NCI-H146 treated with DMSO at 0.1 percent for 48 hours (cell line): Measurements from ENCODE around the gene CEP44.
A peak's percentile ranks its signal among the peaks of the same experiment; 100 is the strongest.
"Not testable (repeated sequence)": the region's sequence is repeated elsewhere in the genome, so short reads cannot be mapped to it uniquely, and the experiment has no call there.

Experiments
- DNase-seq: peaks from one replicate; lab custom pipeline; 2025; ENCODE audit not compliant: unreplicated experiment; lab: John Stamatoyannopoulos, UW

CEP44 gene

DNA sequence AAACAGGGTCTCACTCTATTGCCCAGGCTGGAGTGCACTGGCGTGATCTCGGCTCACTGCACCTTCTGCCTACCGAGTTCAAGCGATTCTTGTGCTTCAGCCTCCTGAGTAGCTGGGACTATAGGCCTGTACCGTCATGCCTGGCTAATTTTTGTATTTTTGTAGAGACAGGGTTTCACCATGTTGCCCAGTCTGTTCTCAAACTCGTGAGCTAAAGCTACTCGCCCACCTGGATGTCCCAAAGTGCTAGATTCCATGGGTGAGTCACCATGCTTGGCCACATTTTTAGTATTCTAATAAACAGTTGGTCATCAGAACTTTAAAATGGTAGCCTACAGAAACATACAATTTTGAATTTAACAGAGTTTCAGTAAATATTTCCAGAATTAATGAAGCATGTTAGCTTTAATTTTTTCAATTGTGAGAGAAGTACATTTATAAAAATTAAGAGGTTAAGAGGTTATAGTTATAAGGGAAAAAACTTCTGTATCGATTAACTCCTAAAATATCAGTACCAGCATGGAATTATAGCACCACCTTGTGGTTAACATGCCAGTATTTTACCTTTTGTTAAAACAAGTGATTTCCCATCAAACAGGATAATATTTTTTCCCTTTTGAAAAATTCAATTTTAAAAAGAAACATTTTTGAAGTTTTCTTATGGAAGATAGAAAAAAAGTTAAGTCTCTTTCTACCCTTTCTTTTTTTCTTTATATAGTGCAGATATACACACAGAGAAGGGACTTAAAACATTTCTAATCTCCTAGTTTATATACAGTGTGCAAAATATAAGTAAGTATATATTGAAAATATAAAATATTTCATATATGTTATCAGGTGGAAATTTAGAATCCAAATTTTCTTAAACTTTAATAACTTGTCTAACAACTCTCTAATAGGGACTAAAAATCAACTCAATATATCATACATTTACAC is 35.4 kb downstream of the CEP44 start:
- peak; percentile 4 for DNase-seq

DNA sequence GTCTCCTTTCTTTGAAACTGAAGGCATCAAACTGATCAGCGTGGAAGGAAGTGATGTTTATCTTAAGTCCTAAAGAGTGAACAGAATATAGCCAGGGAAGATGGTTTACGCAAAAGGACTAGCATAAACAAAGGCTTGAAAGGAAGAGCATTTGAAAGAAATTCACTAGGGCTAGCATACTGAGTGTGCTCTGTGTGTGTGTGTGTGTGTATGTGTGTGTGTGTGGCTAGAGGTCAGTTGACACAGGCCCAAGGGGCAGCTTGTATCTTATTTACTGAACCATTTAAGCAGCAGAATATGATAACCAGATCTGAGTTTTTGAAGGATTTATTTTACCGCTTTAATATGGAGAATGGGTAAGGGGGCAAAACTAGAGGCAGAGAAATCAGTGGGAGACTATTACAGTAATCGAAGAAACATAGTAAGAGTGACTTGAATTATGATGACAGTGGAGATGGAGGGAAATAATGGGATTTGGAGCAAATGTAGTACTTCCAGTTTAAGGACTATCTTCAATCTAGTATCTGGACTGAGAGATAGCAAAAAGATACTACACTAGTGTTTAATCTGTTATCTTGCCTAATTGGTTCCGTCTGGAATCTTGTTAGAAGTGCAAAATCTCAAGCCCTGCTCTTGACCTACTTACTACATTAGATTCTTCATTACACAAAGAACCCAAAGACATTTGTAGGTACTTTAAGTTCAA is 36.9 kb downstream of the CEP44 start:
- no peak for DNase-seq

DNA sequence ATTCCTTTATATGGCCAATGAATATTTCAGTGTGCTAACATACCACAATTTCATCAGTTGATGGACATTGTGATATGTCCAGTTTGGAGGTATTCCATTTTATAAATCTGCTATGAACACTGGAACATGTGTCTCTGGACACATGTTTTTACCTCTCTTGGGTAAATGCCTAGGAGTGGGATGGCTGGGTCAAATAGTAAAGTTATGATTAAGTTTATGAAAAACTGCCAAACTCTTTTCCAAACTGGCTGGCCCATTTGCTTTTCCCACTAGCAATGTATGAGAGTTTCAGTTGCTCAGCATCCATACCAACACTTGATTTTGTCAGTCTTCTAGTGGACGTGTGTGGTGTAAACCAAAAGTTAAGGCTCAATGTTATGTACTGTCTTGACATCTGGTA is 40.5 kb downstream of the CEP44 start:
- DNase-seq = no peak

DNA sequence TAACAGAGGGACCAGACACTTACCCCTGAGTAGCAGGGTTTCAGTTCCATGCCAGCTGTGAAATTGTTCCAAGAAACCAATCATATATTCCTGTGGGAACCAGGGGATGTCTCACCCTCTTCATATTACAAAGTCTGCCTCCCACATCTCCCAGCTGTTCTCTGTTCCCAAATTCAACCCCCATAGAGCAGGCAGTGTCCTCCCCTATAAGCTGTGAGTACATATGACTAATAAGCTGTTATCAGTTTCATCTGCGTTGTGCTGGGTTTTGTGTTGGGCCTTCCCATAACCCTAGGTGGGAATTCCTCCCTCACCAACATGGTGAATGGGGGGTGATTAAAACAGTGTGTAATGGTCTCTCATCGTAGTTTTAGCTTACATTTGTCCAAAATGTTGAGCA is 41.0 kb downstream of the CEP44 start:
- DNase-seq = no peak

- DNase-seq = no peak
Observed at GRCh38 chr4:174332741-174333493, 49.2 kb downstream of the CEP44 start.

DNA sequence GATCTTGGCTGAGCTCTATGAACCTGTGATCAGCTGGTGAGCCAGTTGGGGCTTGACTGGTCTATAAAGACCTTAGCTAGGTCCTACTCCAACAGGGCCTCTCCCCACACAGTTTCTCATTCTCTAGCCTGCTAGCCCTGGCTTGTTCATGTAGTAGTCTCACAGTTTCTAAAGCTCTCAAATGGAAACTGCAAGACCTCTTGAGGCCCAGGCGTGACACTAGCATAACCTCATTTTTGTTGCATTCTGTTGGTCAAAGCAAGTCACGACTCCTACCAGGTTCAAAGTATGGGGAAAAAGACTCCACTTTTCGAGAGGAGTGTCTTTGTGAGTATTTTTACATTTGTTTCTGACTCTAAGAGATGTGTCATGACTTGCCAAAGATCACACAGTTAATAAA is 50.9 kb downstream of the CEP44 start:
- DNase-seq = no peak

DNA sequence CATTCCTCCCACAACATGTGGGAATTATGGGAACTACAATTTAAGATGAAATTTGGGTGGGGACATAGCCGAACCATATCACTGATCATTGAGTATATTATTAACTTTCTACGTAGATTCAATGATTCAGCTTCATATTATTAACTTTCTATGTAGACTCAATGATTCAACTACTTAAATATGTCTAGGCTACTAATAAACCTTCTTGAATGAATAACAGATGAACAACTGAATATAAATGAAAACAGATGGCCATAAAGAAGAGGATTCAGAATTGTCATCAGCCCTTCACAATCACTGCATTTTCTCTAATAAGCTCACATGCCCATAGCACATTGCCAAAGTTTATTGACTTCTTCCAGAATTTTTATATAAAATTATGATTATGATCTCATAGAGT is 57.0 kb downstream of the CEP44 start:
- no peak for DNase-seq

DNA sequence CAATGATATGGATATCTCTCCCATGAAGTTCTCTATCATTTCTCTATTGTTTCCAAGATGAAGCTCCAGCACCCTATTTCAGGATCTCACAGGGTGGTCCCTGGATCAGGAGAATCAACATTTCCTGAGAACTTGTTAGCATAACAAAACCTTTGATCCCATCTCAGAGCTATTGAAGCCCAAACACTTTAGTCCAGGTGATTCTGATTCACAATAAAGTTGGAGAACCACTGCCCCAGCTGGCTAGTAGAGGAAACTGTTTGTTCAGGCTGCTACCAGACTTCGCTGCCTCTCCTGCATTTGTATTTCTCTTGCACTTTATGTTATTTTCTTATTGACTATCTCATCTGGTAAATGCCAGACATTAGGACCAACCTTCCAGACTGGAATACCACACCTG is 65.4 kb downstream of the CEP44 start:
- no peak for DNase-seq

- DNase-seq = no peak
Observed at GRCh38 chr4:174352061-174352819, 68.5 kb downstream of the CEP44 start.

DNA sequence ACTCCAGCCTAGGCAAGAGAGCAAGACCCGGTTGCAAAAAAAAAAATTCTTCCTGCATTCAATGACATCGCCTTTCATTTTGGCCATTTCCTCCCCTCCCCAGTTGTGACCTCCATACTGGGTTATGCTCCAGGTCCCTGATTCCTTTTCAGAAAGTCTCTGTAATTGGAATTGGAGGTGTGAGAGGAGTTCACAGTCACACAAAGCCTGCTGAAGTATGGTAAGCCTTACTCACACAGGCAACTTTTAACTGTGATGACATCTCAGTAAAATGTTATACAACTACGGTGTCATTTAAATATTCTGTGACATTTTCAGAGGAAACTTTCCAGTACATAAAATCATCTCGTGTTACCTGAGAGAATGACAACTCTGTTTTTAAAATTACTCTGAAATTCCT is 73.6 kb downstream of the CEP44 start:
- DNase-seq = no peak

GRCh38 chr4:174358410-174358809 is 74.7 kb downstream of the CEP44 start:
- no peak for DNase-seq

DNA sequence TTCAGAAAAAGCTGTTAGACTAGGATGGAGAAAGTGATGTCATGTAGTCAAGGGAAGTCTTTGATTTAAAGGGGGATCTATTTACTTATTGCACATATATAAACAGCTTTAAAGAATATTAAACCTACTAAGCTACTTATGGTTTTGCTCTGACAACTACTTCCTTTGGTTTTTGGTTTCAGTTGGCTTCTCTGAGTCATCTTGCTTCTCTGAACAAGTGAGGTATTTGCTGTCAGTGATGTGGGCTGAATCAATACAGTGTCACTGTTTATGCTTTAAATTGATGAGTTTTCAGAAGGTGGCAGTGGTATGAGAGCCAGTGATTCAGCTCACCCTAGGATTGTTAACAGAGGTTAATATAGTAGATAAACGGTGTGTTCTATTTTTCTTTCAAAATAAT is 75.1 kb downstream of the CEP44 start:
- no peak for DNase-seq

GRCh38 chr4:174362340-174362739 is 78.6 kb downstream of the CEP44 start:
- DNase-seq = no peak

DNA sequence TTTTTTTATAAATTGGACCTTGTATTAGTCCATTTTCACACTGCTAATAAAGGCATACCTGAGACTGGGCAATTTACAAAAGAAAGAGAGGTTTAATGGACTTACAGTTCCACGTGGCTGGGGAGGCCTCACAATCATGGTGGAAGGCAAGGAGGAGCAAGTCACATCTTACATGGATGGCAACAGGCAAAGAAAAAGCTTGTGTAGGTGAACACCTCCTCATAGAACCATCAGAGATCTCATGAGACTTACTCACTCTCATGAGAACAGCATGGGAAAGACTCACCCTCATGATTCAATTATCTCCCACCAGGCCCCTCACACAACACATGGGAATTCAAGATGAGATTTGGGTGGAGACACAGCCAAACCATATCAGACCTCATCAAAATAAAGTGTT is 80.1 kb downstream of the CEP44 start:
- DNase-seq = not testable (repeated sequence)

- DNase-seq = no peak
Observed at GRCh38 chr4:174365018-174365587, 81.4 kb downstream of the CEP44 start.

DNA sequence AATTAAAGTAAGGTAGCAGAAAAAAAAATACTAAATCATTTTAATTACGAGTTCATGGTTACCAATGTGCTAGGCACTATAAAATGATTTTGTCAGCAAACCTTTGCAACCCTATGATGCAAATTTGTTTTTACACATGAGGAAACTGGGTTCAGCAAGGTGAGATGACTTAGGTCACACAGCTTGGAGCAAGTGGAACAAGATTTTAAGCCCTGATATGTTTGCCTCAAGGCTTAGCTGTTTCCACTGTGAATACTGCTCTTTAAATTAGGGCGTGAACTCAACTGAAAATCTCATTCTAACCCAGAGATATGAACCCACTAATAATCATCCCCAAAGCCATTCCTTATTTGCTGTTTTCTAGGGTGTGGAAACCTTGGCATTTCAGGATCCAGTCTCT is 86.3 kb downstream of the CEP44 start:
- DNase-seq = no peak

GRCh38 chr4:174373821-174374220 is 90.1 kb downstream of the CEP44 start:
- no peak for DNase-seq

GRCh38 chr4:174375422-174375821 is 91.7 kb downstream of the CEP44 start:
- no peak for DNase-seq

GRCh38 chr4:174377613-174378012 is 93.9 kb downstream of the CEP44 start:
- no peak for DNase-seq

- DNase-seq = no peak
Observed at GRCh38 chr4:174378951-174379350, 95.2 kb downstream of the CEP44 start.

DNA sequence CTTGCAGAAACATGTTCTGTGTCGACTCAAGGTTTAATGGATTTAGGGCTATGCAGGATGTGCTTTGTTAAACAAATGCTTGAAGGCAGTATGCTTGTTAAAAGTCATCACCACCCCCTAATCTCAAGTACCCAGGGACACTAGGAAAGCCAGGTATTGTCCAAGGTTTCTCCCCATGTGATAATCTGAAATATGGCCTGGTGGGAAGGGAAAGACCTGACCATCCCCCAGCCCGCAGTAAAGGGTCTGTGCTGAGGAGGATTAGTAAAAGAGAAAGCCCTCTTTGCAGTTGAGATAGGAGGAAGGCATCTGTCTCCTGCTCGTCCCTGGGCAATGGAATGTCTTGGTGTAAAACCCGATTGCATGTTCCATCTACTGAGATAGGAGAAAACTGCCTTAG is 96.5 kb downstream of the CEP44 start:
- DNase-seq = not testable (repeated sequence)
